CD4-positive, alpha-beta T cell treated with Interleukin-6 at 100 ng/mL for 8 hours (primary cell): ENCODE data around the gene STAB2.

Experiments used
- DNase-seq: peaks from one replicate; pipeline ENCODE4 v3.0.0-alpha.2; 2020; ENCODE audit warnings: mixed read lengths, low spot score

Gene STAB2

GRCh38 chr12:103780992-103781391 lies 193.9 kb downstream of the STAB2 start:
- DNase-seq = no peak

GRCh38 chr12:103782399-103782798 lies 195.3 kb downstream of the STAB2 start:
- DNase-seq = no peak

- DNase-seq = no peak
These were observed 196.9 kb downstream of the STAB2 start for GRCh38 chr12:103783744-103784664.

GRCh38 chr12:103785243-103786031 lies 198.4 kb downstream of the STAB2 start:
- DNase-seq = no peak

- DNase-seq = no peak
These were observed 199.1 kb downstream of the STAB2 start for GRCh38 chr12:103786201-103786600.

- DNase-seq = no peak
These were observed 204.4 kb downstream of the STAB2 start for GRCh38 chr12:103791350-103791920.

- DNase-seq = no peak
These were observed 206.0 kb downstream of the STAB2 start for GRCh38 chr12:103793046-103793445.

- no peak for DNase-seq
These were observed 206.5 kb downstream of the STAB2 start for GRCh38 chr12:103793512-103794045.

GRCh38 chr12:103794309-103795213 lies 207.5 kb downstream of the STAB2 start:
- no peak for DNase-seq

- no peak for DNase-seq
These were observed 211.5 kb downstream of the STAB2 start for GRCh38 chr12:103798586-103798985.

GRCh38 chr12:103799504-103799856 lies 212.4 kb downstream of the STAB2 start:
- no peak for DNase-seq

- DNase-seq = no peak
These were observed 213.0 kb downstream of the STAB2 start for GRCh38 chr12:103799857-103800771.

- DNase-seq = no peak
These were observed 214.9 kb downstream of the STAB2 start for GRCh38 chr12:103801709-103802585.

- no peak for DNase-seq
These were observed 215.5 kb downstream of the STAB2 start for GRCh38 chr12:103802586-103802886.

- no peak for DNase-seq
These were observed 216.8 kb downstream of the STAB2 start for GRCh38 chr12:103803847-103804246.

- no peak for DNase-seq
These were observed 218.7 kb downstream of the STAB2 start for GRCh38 chr12:103805655-103806360.

- no peak for DNase-seq
These were observed 219.7 kb downstream of the STAB2 start for GRCh38 chr12:103806803-103807202.

- no peak for DNase-seq
These were observed 220.6 kb downstream of the STAB2 start for GRCh38 chr12:103807561-103808238.
